Measurements from ENCODE around the gene CCDC88C.

Gene CCDC88C

GRCh38 chr14:91377700-91378652 is 39.6 kb downstream of the CCDC88C start:
- DNase-seq, result no peak

GRCh38 chr14:91376547-91377477 is 40.8 kb downstream of the CCDC88C start:
- no peak for DNase-seq

- DNase-seq, result no peak
These were observed 41.7 kb downstream of the CCDC88C start for GRCh38 chr14:91375720-91376452.

DNA sequence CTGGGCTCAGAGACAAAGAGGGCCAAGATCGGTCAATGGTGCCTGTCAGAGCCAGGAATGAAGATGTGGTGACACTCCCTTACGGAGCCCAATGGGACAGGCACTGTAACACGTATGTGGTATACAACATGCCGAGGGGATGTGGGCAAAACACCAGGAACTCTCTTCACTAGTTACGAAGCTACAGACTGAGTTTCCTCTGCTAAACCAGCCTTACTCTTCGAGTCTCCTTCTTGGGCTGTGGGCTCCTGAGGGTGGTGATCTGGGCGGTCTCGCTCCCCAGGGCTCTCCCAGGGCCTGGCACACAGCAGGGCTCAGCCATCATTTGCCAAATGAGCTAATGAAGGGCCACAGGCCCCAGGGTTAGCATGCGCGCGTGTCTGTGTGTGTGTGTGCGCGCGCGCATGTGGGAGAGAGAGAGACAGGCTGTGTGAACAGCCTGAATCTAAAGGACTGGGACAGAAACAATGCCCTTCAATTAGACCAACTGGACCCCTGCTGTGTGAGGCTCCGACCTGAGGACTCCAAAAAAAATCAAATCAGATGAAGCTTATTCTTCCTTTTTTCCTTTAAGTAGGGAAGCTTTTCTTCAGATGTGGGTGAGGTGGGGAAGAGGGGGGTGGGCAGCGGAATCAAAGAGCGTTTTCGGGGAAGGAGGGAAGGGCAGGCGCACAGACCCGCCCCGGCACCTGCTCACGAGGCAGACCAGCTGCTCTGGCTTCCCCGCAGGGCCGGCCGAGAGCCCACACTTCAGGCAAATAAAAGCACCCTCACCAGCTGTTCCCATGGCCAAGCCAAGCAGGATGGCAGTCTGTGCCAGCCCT is 42.5 kb downstream of the CCDC88C start:
- DNase-seq, result no peak

GRCh38 chr14:91374287-91374878 is 43.2 kb downstream of the CCDC88C start:
- DNase-seq, result no peak

DNA sequence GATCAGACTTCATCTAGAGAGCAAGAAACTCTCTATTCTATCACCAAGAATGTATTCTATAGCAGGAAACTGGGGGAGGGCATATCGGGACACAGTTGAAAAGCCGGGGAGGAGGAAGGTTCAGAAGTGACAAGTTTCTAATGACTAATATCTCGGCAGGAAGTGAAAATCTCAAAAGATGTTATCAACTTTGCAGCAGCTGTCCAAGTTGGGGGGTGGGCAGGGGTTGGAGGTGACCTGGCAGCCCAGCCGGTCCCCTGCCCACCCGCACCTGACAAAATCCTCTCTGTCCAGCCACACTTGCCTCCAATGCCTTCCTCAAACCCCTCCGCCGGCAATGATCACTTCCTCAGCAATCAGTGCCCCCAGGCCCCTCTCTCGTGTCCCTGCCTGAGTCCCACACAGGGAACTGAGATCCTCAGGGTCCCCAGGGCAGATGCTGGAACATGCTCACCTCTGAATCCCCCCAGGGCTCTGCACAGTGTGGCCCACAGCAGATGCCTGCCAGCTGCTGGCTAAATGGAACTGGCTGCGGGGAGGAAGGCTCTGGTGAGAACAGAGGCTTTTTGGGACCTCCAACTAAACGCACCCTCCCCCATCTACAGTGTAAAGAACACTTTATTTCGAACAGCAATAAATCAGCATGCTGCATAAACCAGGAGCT is 43.9 kb downstream of the CCDC88C start:
- DNase-seq, result peak; percentile 43

DNA sequence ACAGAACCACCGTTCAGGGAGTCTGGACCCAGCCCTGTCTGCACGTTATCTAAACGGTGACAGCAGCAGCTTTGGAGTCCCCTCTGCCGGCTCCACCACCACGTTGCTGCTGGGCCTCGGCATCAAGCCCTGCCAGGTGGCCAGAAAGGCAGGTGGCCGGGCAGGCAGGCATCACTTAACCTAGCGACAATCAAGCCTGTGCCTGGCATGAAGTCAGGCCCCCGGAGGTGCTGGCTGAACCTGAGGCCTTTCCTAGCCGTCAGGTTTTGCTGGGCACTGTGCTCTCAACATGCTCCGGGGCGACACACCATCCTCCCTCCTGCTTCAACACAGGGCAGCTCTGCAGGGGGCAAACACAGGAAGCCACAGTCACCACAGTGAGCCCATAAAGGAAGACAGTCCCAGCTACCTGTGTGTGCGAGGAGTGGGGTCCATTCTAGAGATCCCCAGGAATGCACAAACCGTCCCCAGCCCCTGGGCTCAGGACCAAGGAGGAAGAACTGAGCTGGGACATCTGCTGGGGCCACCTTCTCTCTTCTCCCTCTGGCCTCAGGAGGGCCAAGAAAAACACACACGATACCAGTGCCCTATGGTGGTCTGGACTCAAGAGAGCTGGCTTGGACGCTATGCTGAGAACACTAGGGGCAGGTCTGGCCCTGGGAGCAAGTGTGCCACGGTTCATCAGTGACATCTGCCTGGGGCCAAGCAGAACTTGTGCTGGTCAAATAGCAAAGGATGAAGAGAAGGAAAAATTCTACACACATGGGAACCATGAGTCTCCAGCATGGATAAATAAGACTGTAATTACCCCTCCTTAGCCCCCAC is 44.7 kb downstream of the CCDC88C start:
- no peak for DNase-seq

DNA sequence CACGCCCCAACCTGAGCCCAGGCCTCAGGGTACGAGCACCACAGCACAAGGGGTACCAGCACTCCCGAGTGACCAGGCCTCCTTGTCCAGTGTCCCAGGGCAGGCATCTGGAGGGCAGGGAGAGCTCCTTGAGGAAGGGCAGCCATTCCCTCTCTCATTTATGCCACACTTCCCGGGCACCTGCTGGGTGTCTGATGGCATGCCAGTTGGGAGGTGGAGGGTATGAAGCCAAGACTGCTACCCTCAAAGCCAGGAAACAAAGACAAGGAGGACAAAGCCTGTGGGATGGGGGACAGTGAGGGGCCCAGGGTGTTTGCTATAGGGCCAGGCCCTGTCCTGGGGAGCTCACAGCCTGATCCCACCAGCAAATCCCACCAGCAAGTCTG is 45.6 kb downstream of the CCDC88C start:
- DNase-seq, result no peak

- no peak for DNase-seq
These were observed 46.3 kb downstream of the CCDC88C start for GRCh38 chr14:91371011-91371989.

GRCh38 chr14:91369628-91370445 is 47.8 kb downstream of the CCDC88C start:
- no peak for DNase-seq

- DNase-seq, result no peak
These were observed 48.7 kb downstream of the CCDC88C start for GRCh38 chr14:91368776-91369416.

DNA sequence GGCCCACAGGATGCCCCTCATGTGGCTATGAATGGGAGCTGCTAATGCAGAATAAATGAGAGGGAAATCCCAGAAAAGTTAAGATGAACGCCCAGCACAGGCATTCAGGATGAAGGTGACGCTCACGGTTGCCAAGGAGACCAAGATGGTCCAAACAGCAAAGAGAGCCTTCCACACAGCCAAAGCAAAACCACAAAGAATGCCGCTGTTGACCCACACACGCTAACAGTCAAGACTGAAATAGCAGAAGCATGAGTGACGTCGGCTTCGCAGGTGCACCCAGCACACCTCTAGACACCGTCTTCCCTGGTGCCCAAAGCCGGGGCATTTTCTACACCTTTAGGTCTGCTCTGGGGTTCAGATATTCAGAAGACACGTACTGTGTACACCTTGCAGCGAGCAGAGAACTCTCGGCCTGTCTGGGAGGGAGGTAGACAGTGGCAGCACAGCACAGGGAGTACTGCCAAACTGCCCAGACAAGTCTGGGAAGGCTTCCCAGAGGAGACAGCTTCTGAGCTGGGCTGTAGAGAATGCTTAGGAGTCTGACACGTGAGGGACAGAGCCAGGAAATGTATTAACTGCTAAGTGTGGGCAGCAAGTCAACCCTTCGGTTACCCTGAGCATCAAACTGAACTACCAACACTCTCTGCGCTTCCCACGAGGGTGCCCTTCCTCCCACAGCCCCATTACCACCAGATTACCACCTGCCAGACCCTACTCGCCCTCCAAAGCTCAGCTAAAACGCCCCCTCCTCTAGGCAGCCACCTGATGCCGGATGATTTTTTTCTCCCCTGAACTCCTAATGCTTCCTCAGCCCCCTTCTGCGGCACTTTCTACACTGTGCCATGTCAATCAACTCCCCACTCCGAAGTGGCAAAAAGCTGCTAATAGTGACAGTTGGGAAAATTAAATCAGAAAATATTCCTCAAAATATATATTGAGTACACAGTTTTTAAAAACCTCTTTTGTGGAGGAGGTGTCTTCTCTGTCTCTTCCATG is 50.1 kb downstream of the CCDC88C start:
- DNase-seq, result peak; percentile 80

GRCh38 chr14:91366749-91367148 is 50.9 kb downstream of the CCDC88C start:
- no peak for DNase-seq

DNA sequence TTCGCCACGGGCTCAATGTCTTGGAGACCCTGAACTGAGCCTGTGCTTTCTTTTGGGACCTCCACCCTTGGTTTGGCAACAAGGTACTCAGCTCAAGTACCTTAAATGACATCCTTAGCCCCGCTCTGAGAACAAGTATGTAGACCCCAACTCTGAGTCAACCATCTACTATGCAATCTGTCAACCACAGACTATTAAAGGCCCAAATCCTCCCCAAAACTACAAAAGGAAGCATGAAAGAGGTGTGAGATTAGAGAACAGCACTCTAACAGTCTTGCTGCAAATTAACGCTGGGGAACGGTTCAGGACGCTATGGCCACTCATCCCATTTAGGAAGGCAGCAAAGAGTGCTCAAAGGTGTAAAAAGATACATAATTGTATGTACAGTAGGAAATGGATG is 52.1 kb downstream of the CCDC88C start:
- no peak for DNase-seq

- DNase-seq, result no peak
These were observed 52.9 kb downstream of the CCDC88C start for GRCh38 chr14:91364524-91365270.

Measured in T-helper 9 cell (primary cell).